Hematopoietic multipotent progenitor cell treated with erythropoietin and hydrocortisone succinate and interleukin-3 and kit ligand, for 17 days (in vitro differentiated cells): ENCODE results near the gene ELAVL2.
"Not testable (repeated sequence)": the region's sequence is repeated elsewhere in the genome, so short reads cannot be mapped to it uniquely, and the experiment has no call there.

Source experiments
- DNase-seq: peaks from one replicate; pipeline ENCODE4 v3.0.0-alpha.2; 2015; ENCODE audit warnings: low spot score

Gene ELAVL2

DNA sequence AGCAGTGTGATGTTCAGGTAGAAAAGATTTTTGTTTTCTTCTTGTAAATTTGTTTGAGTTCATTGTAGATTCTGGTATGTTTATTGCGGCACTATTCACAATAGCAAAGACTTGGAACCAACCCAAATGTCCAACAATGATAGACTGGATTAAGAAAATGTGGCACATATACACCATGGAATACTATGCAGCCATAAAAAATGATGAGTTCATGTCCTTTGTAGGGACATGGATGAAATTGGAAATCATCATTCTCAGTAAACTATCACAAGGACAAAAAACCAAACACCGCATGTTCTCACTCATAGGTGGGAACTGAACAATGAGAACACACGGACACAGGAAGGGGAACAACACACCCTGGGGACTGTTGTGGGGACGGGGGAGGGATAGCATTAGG lies 103.0 kb downstream of the ELAVL2 start:
- DNase-seq = not testable (repeated sequence)

DNA sequence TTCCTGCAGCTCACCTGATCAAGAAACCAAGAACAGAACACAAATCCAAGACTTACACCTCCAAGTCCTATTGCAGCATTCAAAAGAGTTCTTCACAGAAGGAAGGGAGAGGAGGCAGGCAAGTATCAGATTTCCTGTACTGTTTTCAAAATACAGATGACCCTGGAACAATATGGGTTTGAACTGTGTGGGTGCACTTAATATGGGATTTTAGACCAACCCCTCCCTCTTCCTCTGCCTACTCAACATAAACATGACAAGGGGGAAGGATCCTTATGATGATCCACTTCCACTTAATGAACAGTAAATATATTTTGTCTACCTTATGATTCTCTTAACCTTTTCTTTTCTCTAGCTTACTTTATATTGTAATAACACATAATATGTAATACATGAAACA lies 104.6 kb downstream of the ELAVL2 start:
- no peak for DNase-seq

DNA sequence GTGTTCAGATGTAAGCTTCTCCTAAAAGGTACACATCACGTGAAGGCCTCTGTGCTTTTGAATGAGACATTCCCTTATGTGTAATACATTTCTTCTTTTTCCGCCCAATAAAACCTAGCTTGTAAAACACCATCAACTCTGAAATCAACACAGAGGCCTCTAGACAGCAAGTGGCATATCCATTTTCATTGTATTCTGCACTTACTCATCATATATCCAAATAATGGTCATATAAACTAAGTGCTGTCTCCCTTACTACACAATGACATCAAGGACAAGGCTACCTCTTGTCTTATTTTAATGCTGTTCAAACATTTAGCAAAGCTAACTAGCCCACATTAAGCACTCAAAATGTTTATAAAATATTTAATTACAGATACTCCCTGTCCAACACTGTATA lies 108.5 kb downstream of the ELAVL2 start:
- DNase-seq = no peak

DNA sequence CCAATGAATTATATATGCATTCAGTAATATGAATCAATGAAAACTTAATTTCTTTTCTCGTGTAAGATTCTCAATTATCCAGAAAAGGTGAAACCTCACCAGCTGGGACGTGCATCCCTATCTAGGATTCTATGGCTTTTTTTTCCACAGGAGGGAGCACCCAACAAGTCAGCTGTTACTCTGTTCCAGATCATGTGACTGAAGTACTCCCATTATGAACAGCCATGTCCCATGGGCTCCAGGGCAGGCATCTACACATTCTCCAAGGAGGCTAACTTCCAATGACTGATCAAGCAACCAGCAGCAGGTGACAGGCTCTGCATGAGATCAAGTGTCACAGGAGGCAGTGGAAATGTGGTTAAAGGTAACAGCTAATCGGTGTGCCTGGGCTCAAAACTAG lies 118.8 kb downstream of the ELAVL2 start:
- DNase-seq = no peak

DNA sequence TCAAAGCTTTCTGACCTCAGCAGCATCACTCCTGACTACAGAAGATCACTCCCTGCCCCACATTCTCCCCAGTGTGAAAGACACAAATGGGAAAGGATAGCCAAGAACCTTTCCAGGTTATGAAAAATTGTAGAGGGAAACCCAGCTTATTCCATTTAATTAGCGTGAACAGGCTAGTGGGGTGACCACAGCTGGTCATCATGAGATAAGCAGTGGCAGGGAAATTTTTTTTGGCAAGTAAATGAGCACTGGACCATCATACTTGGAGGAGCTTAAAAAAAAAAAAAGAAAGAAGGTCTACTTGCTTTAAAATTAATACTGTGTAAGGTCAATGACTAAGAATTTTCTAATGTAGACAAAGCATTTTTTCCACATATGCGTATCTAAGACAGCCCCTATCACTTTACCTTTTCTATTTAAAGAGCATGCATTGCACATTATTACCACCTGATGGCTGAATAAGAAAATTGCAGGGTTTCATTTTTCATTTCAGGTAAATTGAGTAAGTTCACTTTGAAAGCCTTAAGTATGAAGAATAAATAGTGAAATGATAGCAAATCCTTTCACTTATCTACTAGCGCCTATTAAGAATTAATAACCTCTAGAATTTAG lies 123.6 kb downstream of the ELAVL2 start:
- DNase-seq = no peak

DNA sequence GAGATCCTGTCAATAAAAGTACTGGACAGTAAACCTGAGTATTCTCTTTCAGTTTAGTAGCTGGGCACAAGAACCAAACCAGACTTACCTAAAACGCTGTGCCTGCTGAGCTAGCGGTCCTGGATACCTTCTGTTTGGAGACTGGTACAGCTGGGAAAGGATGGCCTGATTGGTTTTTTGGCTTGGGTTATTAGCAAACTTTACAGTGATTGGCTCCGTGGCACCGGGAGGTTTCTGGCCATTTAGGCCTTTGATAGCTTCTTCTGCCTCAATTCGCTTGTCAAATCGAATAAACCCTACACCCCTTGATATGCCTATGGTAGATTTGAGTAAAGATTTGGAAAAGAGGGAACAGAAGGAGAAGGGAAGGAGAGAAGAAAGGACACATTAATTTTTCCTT lies 124.7 kb downstream of the ELAVL2 start:
- no peak for DNase-seq

DNA sequence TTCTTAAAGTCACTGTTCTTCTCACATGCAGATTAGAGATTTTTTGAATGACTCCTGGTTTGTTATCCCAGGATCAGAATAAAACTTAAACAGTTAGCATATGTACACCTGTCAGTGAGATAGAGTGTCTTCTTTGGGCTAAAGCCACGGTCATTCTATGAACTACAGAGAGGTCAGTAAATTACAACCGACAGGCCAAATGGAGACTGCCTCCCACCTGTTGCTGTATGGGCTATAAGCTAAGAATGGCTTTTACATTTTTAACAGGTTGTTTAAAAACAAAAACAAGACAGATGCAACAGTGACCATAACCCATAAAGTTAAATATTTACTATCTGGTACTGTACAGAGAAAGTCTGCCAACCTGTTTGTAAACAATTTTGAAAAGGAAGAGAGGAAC lies 125.7 kb downstream of the ELAVL2 start:
- DNase-seq = no peak

DNA sequence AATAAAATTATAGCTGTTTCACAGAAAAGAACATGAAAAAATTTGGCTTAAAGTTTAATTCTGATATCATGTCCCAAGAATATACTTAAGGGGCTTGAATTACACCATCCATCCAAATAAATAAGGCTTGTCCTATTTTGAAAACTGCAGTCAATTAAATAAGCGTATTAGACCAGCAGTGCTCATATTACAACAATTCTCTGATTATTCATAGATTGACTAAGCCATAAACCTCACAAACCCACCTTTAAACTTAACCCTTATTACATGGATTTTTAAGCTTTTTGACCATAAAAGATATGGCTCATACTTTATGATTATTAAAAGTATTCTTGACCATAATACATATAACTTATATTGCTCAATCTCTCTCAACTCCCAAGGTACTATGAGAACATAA lies 127.9 kb downstream of the ELAVL2 start:
- no peak for DNase-seq

DNA sequence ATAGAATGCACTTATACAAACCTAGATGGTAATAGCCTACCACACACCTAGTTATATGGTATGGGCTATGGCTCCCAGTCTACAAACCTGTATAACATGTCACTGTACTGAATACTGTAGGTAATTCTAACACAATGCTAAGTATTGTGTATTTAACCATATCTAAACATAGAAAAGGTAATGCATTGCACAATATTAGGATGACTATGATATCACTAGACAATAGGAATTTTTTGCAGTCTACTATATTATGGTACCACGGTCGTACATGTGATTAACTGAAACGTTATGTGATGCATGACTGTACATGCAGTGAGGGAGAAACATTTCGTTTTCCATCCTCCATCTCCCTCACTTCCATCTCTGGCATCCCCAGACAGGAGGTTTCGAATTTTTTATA lies 130.5 kb downstream of the ELAVL2 start:
- no peak for DNase-seq

DNA sequence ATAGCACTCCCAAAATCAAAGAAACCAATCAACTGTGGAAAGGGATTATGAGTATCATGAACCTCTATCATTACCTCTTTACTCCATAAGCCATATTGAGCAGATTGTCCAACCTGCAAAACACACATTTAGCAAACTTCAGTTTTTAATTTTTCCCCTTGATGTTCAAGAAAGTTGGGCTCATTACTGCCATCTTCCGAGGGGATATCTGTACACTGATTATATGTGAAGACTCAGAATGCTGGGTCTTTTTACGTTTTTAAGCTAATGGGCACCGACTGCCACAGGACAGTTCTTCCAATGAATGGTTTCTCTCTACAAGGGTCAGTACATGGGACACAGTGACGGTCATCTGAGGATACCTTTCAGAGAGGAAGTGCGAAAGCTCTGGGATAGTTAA lies 132.7 kb downstream of the ELAVL2 start:
- DNase-seq = no peak

DNA sequence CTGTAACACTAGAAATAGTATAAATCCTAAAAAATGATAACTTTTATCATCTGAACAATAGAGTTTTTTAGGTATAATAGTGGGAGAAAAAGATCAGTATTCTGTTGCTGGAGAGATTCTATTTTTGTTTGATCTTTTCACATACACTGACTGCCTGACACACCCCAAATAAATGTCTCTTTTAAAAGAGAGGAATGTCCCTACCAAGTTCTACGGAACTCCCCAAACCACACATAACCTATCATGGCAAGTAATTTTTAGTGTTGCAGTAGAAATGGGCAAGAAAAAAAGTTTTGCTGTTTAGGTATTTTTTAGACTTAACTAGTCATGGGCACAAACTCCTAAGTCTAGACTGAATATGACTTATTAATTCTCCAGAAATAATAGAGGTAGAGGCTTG lies 139.1 kb downstream of the ELAVL2 start:
- no peak for DNase-seq

DNA sequence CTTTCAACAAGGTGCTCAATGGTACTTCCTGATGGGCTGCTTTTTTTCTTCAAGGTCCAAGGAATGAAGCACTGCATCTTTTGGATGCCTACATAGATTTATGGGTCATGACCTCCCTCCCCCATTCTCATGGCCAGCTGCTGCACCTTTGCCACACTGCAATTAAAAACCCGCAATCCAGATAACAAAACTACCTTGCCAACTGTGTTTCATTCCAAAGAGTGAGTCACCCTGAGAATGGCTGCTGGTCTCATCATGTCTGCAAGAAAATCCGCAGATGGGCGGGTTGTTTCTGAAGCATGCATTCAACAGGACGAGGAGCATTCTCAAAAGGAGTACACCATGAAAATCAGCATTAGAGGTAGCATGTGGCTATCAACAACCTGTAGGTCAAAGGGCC lies 139.8 kb downstream of the ELAVL2 start:
- no peak for DNase-seq

DNA sequence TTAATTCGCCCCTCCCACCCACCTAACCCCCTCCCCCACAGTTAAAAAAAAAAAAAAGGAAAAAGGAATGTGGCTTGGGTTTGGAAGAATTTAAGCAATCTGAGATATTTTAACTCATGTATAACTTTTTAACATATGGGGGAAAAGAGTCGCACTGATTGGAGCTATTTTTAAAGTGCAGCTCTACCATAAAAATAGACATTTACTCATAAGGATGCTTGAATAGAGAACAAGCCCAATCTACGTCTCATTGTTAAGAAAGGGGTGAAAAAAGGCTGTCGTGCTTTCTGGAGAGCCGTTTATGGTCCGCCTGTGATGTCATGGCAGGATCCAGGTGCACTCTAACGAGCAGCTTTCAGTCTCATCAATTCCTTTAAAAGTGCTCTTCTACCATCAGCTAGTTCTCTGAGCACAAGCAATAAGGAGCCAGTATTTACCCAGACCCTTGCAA lies 142.4 kb downstream of the ELAVL2 start:
- DNase-seq = no peak

DNA sequence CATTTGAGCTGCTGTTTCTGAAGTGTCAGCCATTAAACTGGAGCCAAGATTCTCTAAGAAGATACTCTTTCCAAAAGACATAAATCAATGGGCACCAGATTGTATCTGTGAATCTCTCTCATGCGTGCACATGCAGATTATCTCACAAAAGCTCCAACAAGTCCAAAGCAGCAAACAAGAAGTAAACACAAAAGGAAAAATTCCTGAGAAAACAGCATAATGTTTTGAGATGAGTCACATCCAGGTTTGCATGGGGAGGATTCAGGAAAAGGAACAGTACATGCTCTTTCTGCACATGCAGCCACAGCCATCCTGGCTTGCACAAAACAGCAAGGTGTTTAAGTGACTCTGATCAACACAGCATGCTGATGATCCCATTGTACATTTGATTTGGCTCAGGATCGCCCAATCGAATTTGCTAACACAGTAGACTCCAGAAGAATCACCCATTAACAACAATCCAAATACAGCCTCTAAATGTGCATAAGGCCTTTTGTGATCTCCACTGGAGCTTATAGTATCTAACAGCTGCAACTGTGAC lies 143.1 kb downstream of the ELAVL2 start:
- DNase-seq = no peak

DNA sequence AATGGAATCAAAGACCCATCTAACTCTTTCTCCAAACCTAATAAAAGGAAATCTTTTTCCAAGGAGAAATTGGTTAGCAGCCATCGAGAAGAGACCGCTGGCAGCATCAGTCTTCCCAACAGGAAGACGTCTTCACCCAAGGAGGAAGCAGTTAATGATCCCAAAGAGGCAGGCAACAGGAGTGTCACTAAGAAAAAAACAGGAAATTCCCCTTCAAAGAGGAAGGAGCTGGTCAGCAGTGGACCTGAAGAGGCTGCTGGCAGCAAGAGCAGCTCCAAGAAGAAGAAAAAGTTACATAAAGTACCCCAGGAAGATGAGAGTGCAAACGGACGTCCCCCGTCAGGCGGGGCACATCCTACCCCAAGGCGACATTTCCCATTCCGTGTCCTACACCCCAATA lies 143.7 kb downstream of the ELAVL2 start:
- DNase-seq = no peak

DNA sequence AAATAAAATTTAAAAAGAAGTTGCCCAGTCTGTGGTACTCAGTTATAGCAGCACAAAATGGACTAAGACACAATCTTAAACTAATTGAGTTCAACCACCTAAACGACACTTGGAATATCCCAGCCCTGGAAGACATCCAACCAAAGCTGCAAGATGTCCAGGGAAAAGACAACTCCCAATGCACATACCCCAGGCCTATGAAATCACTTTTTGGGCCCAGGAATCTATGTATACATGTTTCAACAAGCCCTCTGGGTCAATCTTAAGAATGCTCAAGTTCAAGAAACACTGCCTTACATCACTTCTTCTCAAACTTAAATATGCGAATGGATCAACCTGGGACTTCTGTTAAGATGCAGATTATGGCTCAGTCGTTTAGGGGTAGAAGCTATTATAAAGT lies 148.6 kb downstream of the ELAVL2 start:
- DNase-seq = no peak

DNA sequence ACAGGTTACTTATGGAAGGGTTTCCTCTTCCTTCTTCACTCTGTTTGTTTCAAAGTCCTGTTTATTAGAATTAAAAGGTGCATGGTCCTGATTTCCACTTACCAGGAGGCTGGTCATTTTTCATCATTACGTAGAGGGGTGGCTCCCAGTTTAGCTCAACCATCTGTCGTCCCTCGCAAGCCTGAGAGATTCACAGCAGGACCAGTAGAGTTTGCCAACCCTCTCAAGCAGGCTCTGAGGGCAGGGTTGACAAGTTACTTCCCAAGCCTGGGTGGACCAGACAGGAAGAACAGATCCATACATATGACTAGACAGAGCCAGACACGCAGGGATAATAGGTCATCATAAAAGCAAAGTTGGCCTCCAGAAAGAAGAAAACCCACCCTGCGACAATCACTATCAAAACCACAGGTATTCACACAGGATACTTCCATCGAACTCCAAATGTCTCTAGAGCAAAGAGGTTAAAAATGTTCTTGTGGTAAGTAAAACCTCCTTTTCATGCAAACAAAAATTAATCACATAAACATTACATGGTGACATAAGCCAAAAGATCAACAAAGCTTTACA lies 151.9 kb downstream of the ELAVL2 start:
- no peak for DNase-seq

DNA sequence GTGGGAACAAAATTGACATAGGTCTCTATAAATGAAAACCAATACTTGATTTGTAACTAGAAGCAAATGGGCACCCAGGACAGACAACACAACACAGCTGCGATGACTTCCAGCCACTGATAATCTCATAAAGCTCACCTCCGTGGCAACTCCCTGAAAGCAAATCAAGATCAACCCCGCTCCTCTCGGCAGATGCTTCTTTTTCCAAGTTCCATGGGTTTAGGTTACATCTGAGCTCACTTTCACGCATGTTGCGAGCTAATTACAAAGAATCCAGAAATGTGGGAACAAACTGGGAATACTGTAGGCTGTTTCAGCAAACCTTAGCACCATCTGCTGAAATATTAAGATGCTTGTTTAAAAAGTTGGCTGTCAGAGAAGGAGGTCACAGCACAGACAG lies 153.9 kb downstream of the ELAVL2 start:
- DNase-seq = no peak

DNA sequence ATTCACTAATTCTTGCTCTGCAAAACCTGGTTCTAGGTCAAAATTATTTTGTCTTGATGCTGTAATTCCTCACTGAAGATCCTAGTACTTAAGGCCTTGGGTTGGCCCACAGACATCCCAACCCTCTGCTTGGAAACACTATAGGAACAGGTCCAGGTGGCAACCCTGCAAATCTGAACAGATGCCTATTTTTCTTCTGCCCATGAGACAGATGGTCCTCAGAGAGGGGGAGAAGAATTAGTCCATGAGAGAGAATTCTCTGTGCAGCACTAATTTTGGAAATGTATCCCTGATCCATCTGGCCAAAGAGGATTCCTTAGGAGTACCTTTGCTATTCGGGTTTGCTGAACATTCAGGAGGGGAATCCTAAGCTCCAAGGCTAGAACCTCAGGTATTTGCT lies 156.3 kb downstream of the ELAVL2 start:
- DNase-seq = no peak

DNA sequence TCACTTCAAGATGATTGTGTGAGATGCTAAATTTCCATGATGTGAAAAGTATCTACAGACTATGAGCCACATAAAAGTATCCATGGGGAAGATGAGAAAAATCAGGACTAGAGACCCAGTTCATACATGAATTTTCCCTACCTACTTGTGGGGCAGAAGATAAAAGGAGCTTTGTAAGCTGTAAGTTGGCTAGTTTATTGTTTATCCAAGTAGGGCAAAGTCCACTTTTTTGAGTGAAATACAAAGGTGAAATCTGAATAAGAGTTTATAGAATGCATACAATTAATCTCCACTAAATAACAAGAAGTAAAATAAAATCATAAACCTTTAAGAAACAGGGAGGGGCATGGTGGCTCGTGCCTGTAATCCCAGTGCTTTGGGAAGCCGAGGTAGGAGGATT lies 160.4 kb downstream of the ELAVL2 start:
- DNase-seq = no peak

DNA sequence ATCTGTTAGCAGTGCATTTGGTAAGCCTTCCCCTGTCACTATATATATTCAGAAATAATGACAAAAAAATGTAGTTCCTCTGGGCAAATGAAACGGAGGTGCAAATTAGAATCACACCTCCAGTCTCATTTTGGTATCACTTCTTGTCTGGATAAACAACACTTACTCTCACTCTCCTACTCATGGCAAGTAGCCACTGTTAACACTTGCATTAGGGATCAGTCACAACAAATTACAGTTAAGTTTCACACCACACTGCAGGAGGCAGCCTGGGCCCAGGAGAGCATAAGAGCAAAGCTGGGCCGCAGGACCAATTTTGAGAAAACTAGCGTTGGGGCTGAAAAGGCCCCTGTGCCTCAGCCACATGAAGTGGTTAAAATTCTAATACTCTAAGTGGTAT lies 161.0 kb downstream of the ELAVL2 start:
- no peak for DNase-seq

DNA sequence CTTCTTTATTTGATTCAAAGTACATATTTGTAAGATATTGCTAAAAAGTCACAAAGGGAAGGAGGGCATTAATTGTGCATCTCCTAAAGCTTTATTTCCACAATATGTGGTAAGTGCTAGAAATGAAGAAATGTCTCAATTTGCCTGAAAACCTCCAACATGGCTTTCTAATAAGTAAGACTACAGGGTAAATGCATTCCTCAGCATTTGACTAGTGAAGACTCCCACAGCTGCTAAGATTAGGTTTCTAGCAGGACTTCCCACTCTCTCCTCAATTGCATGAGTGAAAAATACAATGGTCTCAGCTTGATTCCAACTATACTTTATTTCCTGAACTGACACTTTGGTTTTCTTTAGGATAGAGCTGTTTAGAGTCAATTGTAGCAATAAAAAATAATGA lies 162.1 kb downstream of the ELAVL2 start:
- DNase-seq = no peak

DNA sequence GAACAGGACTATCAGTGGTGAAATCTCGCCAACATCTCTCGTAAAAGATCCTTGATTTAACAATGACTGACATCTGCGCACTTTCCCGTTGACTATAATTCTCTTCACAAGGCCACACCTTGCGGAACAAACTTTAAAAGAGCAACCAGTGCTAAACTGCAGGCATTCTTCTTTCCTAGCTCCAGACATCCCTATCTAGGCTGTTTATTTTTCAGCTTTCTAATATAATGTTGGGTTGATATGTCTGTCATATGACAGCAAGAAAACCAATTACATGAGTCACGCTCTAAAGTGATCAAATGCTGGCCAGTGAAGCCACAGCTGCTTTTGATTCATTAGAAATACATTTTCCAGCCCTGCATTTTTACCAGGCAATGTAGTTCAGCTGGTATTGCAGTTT lies 162.5 kb downstream of the ELAVL2 start:
- no peak for DNase-seq

DNA sequence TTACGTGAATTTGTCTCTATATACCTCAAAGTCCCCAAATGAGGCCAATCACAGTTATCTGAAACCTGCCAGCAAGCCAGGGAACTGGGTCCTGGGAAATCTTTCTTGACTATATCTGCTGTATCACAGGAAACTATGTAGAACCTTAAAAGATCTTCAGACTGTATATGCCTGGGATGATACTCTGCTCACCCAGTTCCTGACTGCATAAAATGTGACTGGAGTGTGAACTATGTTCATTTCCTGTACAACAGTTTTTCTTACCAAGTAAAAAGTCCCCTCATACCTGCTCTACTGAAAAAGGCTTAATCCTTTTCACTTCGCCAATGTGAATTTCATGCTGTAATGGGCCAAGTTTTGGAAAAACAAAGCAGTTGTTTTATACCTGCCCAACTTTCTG lies 162.9 kb downstream of the ELAVL2 start:
- no peak for DNase-seq
